B cell (primary cell): ENCODE data around the gene FBN2. TPM values are rescaled to one million over a fixed set of nuclear protein-coding genes. Genes with fewer than 3 reads are reported as not detected.

Source experiments
- ATAC-seq: fragments of 200-7000 bp; cut with Tn5 transposase; one replicate; pipeline ENCODE4 v1.10.0; 2021; ENCODE audit warnings: low read depth, mild to moderate bottlenecking, moderate number of reproducible peaks, moderate library complexity
- CTCF ChIA-PET: fragments of 350-600 bp; sonication (Branson Sonifier 250); formaldehyde crosslinking; loops from one replicate; lab custom pipeline; 2021; ENCODE audit warnings: antibody characterized with exemption, inconsistent platforms; lab: Charles Lee
- POLR2A ChIA-PET: fragments of 350-600 bp; sonication (Branson Sonifier 250); formaldehyde crosslinking; loops from one replicate; lab custom pipeline; 2021; ENCODE audit warnings: antibody characterized with exemption; lab: Charles Lee
- DNase-seq: peaks from one replicate; pipeline ENCODE4 v3.0.0; 2013
- H2AFZ ChIP-seq: 2 replicates; pipeline ENCODE4 v1.6.1; 2012; ENCODE audit warnings: mild to moderate bottlenecking, low read depth, low read length; ENCODE audit not compliant: insufficient read depth, poor library complexity, severe bottlenecking
- H3K27ac ChIP-seq, 2 donors: 1 replicate in 1 of 2; 2 replicates in 1 of 2; pipeline ENCODE4 v1.5.1; 2012 to 2013; ENCODE audit warnings: low read length in 2 of 2, mild to moderate bottlenecking in 2 of 2, moderate library complexity in 1 of 2
- H3K27me3 ChIP-seq, 4 experiments: fragments of 200-600 bp in 1 of 4; sonication (generic) in 1 of 4; replicated peaks in 1 of 4; 1 replicate in 2 of 4; 2 replicates in 2 of 4; pipeline versions ENCODE4 v1.6.1 to v1.7.0; 2013 to 2016; ENCODE audit warnings: low read length in 3 of 4, mild to moderate bottlenecking in 2 of 4, mixed read lengths in 1 of 4, moderate library complexity in 1 of 4; ENCODE audit not compliant: insufficient read depth in 4 of 4, control insufficient read depth in 3 of 4; ENCODE audit errors: control extremely low read depth in 1 of 4
- H3K36me3 ChIP-seq, 2 experiments: replicated peaks in 1 of 2; 1 replicate in 1 of 2; 2 replicates in 1 of 2; pipeline versions ENCODE4 v1.6.1 to v1.7.1; 2013; ENCODE audit warnings: low read length in 1 of 2; ENCODE audit not compliant: insufficient read depth in 2 of 2, control insufficient read depth in 1 of 2; ENCODE audit errors: control extremely low read depth in 1 of 2, extremely low read depth in 1 of 2
- H3K4me1 ChIP-seq, 2 donors: fragments of 200-600 bp in 1 of 2; sonication (generic) in 1 of 2; 1 replicate in 1 of 2; 2 replicates in 1 of 2; pipeline versions ENCODE4 v1.5.1 to v1.6.1; 2013 to 2017; ENCODE audit warnings: low read length in 2 of 2; ENCODE audit not compliant: control insufficient read depth in 2 of 2, insufficient read depth in 2 of 2
- H3K4me2 ChIP-seq: replicated peaks from 2 replicates; pipeline ENCODE3; 2012; ENCODE audit warnings: mild to moderate bottlenecking, low read depth, low read length; ENCODE audit not compliant: poor library complexity, severe bottlenecking
- H3K4me3 ChIP-seq, 5 experiments: fragments of 200-600 bp in 1 of 5; sonication (generic) in 1 of 5; 1 replicate in 3 of 5; 2 replicates in 2 of 5; pipeline versions ENCODE4 v1.5.1 to v1.7.0; 2011 to 2016; ENCODE audit warnings: low read length in 4 of 5, mild to moderate bottlenecking in 4 of 5, low read depth in 2 of 5, control low read depth in 1 of 5, moderate library complexity in 1 of 5; ENCODE audit not compliant: insufficient read depth in 1 of 5; ENCODE audit errors: control extremely low read depth in 1 of 5, extremely low read depth in 1 of 5
- H3K79me2 ChIP-seq: fragments of 200-600 bp; sonication (generic); one replicate; pipeline ENCODE4 v1.6.0; 2016; ENCODE audit warnings: low read length; ENCODE audit not compliant: control insufficient read depth, insufficient read depth
- H3K9ac ChIP-seq: fragments of 200-600 bp; sonication (generic); 2 replicates; pipeline ENCODE4 v1.6.1; 2017; ENCODE audit warnings: mild to moderate bottlenecking, low read length, moderate library complexity
- H3K9me3 ChIP-seq, 3 donors: one replicate each; pipeline versions ENCODE4 v1.6.1 to v1.7.1; 2013; ENCODE audit warnings: low read length in 2 of 3; ENCODE audit not compliant: control insufficient read depth in 2 of 3, insufficient read depth in 1 of 3; ENCODE audit errors: control extremely low read depth in 1 of 3
- H4K20me1 ChIP-seq: 2 replicates; pipeline ENCODE4 v1.6.0; 2012; ENCODE audit warnings: mild to moderate bottlenecking, low read length; ENCODE audit not compliant: insufficient read depth, control insufficient read depth, poor library complexity, severe bottlenecking
- H3K27ac Mint-ChIP-seq: one replicate; pipeline ENCODE4 v1.8.0; 2021; ENCODE audit warnings: mixed read lengths
- H3K27me3 Mint-ChIP-seq: one replicate; pipeline ENCODE4 v1.8.0; 2021; ENCODE audit warnings: mixed read lengths
- H3K4me1 Mint-ChIP-seq: one replicate; pipeline ENCODE4 v1.8.0; 2021; ENCODE audit warnings: mixed read lengths
- H3K4me3 Mint-ChIP-seq: one replicate; pipeline ENCODE4 v1.8.0; 2021; ENCODE audit warnings: mixed read lengths
- H3K9me3 Mint-ChIP-seq: one replicate; pipeline ENCODE4 v1.8.0; 2022; ENCODE audit warnings: mixed read lengths; ENCODE audit not compliant: insufficient read depth
- EZH2 ChIP-seq: IDR thresholded peaks from 2 replicates; pipeline ENCODE4 v1.6.1; 2012; ENCODE audit warnings: borderline replicate concordance, low read depth, mild to moderate bottlenecking, moderate library complexity, low read length; ENCODE audit not compliant: insufficient read depth, poor library complexity, severe bottlenecking
- WGBS: methylation state at CpG from one replicate; pipeline ENCODE4 v1.1.5; 2013; ENCODE audit warnings: missing lambda C conversion rate; ENCODE audit not compliant: insufficient coverage; 5-methylcytosine and 5-hydroxymethylcytosine counted together
- intact Hi-C: fragments of 100-400 bp; cut with micrococcal nuclease; formaldehyde crosslinking; loops from one replicate; pipeline ENCODE4 v1.10.0; 2022
- polyA plus RNA-seq: library from polyadenylated mRNA; depleted of rRNA; stranded (reverse); fragments of >200 nt; gene quantifications from 2 replicates; pipeline ENCODE4 v1.2.3, GENCODE V29; 2012
- total RNA-seq, 2 donors: library from RNA; stranded (reverse); fragments of 120-200 nt in 1 of 2; gene quantifications; 1 replicate in 1 of 2; 2 replicates in 1 of 2; pipeline versions ENCODE4 v1.2.3 to v1.2.4, GENCODE V29; 2013 to 2022
- TF ChIP-seq, protein P1 (sequence below): fragments of 200-600 bp; IDR thresholded peaks from one replicate; pipeline ENCODE4 v1.8.0; 2022; ENCODE audit warnings: antibody characterized with exemption, mild to moderate bottlenecking

FBN2 gene
- total and polyA plus RNA-seq, 2 donors (not counting 1 experiment from before 2014, with no cell fraction given): 0.03 TPM; not detected in 1

DNA sequence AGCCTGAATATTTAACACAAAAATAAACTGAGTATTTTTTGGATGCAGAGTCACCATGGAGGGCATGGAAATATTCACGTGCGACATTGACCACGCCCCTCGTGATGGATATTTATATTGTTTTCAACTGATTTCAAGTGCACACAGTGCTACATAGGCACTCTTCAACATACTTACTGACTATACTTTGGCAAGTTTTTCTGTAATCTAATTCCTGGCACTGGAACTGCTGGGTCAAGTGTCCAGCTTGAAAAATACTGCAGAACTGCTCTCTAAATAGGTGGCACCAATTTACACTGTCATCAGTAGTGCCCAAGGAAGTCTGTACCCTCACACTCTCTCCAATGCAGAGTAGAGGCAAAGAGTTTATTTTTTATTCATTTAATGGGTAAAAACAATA lies 65.1 kb downstream of the FBN2 start:
- peaks cover 3% of the 10 kb centered on the region for H3K9me3 Mint-ChIP-seq
- H3K9me3 ChIP-seq: no peaks in the 10 kb centered on the region
- no peaks in the 10 kb centered on the region for H3K27me3 ChIP-seq
- WGBS: 92% methylated on average over 4 of the region's 4 CpGs
- H3K4me2 ChIP-seq: no peak overlapping the region
- no peaks in the 10 kb centered on the region for H3K4me1 Mint-ChIP-seq
- no peak overlapping the region for H3K27ac Mint-ChIP-seq
- ATAC-seq (no peak), DNase-seq (no peak)
- no peak overlapping the region for H3K27ac ChIP-seq
- H2AFZ ChIP-seq: no peak overlapping the region
- no peaks in the 10 kb centered on the region for H3K79me2 ChIP-seq
- no peak overlapping the region for H3K4me3 ChIP-seq
- POLR2A ChIA-PET: no interaction called here
- intact Hi-C loops: no loop called here
- CTCF ChIA-PET: no interaction called here
- H4K20me1 ChIP-seq: no peaks in the 10 kb centered on the region
- H3K9ac ChIP-seq: no peak overlapping the region
- no peaks in the 10 kb centered on the region for H3K36me3 ChIP-seq
- H3K4me3 Mint-ChIP-seq: no peak overlapping the region
- no peak for TF ChIP-seq EZH2
- no peaks in the 10 kb centered on the region for H3K4me1 ChIP-seq
- H3K27me3 Mint-ChIP-seq: no peaks in the 10 kb centered on the region

DNA sequence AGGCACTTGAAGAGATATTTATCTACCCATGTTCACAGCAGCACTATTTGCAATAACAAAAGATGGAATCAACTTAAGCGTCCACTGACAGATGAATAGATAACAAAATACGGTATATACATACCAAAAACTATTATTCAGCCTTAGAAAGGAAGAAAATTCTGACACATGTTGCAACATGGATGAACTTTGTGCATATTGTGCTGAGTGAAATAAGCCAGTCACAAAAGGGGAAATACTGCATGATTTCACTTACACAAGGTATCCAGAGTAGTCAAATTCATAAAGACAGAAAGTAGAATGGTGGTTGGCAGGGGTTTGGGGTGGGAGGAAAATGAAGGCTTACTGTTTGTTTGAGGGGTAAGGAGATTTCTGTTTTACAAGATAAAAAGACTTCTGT lies 66.0 kb downstream of the FBN2 start:
- Histone ChIP-seq H3K36me3 (no peaks in the 10 kb centered on the region), H4K20me1 (no peaks in the 10 kb centered on the region), H3K4me3 (no peak overlapping the region), H3K27ac (no peak overlapping the region), H3K9me3 (no peaks in the 10 kb centered on the region), H3K9ac (no peak overlapping the region), H3K4me1 (no peaks in the 10 kb centered on the region), H2AFZ (no peak overlapping the region), H3K27me3 (no peaks in the 10 kb centered on the region), H3K4me2 (no peak overlapping the region), H3K79me2 (no peaks in the 10 kb centered on the region)
- ChIA-PET POLR2A (no interaction called here), CTCF (no interaction called here)
- no peak overlapping the region for H3K4me3 Mint-ChIP-seq
- intact Hi-C loops: no loop called here
- H3K27me3 Mint-ChIP-seq: no peaks in the 10 kb centered on the region
- no peaks in the 10 kb centered on the region for H3K4me1 Mint-ChIP-seq
- peaks cover 3% of the 10 kb centered on the region for H3K9me3 Mint-ChIP-seq
- DNase-seq: no peak
- no CpG with 5 or more reads among the region's 2 CpGs for WGBS
- TF ChIP-seq, protein P1, sequence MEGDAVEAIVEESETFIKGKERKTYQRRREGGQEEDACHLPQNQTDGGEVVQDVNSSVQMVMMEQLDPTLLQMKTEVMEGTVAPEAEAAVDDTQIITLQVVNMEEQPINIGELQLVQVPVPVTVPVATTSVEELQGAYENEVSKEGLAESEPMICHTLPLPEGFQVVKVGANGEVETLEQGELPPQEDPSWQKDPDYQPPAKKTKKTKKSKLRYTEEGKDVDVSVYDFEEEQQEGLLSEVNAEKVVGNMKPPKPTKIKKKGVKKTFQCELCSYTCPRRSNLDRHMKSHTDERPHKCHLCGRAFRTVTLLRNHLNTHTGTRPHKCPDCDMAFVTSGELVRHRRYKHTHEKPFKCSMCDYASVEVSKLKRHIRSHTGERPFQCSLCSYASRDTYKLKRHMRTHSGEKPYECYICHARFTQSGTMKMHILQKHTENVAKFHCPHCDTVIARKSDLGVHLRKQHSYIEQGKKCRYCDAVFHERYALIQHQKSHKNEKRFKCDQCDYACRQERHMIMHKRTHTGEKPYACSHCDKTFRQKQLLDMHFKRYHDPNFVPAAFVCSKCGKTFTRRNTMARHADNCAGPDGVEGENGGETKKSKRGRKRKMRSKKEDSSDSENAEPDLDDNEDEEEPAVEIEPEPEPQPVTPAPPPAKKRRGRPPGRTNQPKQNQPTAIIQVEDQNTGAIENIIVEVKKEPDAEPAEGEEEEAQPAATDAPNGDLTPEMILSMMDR: no peak
- TF ChIP-seq EZH2: no peak
- ATAC-seq: no peak
- H3K27ac Mint-ChIP-seq: no peak overlapping the region
